HG03378 (cell line): ENCODE measurements around the gene ARHGAP26.

ENCODE experiments used
- ATAC-seq: cut with Tn5 transposase; IDR thresholded peaks from one replicate; pipeline ENCODE4 v1.9.1; 2021; ENCODE audit warnings: mild to moderate bottlenecking, moderate library complexity; ENCODE audit not compliant: unreplicated experiment

ARHGAP26 gene

GRCh38 chr5:143227301-143227700 lies 457.1 kb downstream of the ARHGAP26 start:
- ATAC-seq: no peak

GRCh38 chr5:143228597-143229293 lies 458.6 kb downstream of the ARHGAP26 start:
- ATAC-seq: no peak

- peak; percentile 35 for ATAC-seq
Measured at GRCh38 chr5:143229426-143229895, 459.3 kb downstream of the ARHGAP26 start.

GRCh38 chr5:143229896-143230675 lies 459.9 kb downstream of the ARHGAP26 start:
- peak; percentile 88 for ATAC-seq

- no peak for ATAC-seq
Measured at GRCh38 chr5:143230676-143230996, 460.5 kb downstream of the ARHGAP26 start.

GRCh38 chr5:143231416-143231815 lies 461.2 kb downstream of the ARHGAP26 start:
- no peak for ATAC-seq

- peak; percentile 53 for ATAC-seq
Measured at GRCh38 chr5:143231973-143232812, 462.0 kb downstream of the ARHGAP26 start.

GRCh38 chr5:143233031-143233430 lies 462.9 kb downstream of the ARHGAP26 start:
- no peak for ATAC-seq

- ATAC-seq: no peak
Measured at GRCh38 chr5:143234162-143234842, 464.1 kb downstream of the ARHGAP26 start.

- no peak for ATAC-seq
Measured at GRCh38 chr5:143235423-143235822, 465.2 kb downstream of the ARHGAP26 start.

- no peak for ATAC-seq
Measured at GRCh38 chr5:143236682-143237081, 466.5 kb downstream of the ARHGAP26 start.

- no peak for ATAC-seq
Measured at GRCh38 chr5:143237664-143238063, 467.5 kb downstream of the ARHGAP26 start.

GRCh38 chr5:143238620-143239019 lies 468.4 kb downstream of the ARHGAP26 start:
- no peak for ATAC-seq

GRCh38 chr5:143239882-143240518 lies 469.8 kb downstream of the ARHGAP26 start:
- no peak for ATAC-seq

- ATAC-seq: no peak
Measured at GRCh38 chr5:143241892-143242291, 471.7 kb downstream of the ARHGAP26 start.

GRCh38 chr5:143243103-143243502 lies 472.9 kb downstream of the ARHGAP26 start:
- ATAC-seq: no peak

GRCh38 chr5:143244000-143244736 lies 474.0 kb downstream of the ARHGAP26 start:
- ATAC-seq: no peak

GRCh38 chr5:143244990-143245389 lies 474.8 kb downstream of the ARHGAP26 start:
- no peak for ATAC-seq

GRCh38 chr5:143245929-143246561 lies 475.9 kb downstream of the ARHGAP26 start:
- no peak for ATAC-seq
